RWPE2 (cell line): ENCODE data around the gene TSPAN18.

ENCODE experiments used
- ATAC-seq: fragments of 200-7000 bp; cut with Tn5 transposase; 3 replicates; pipeline ENCODE4 v1.9.1; 2021; ENCODE audit warnings: low read depth
- DNase-seq: peaks from one replicate; pipeline ENCODE4 v3.0.0-alpha.2; 2020; ENCODE audit warnings: low spot score
- H3K27ac ChIP-seq: fragments of 450-650 bp; 2 replicates; pipeline ENCODE4 v1.5.1; 2017; ENCODE audit warnings: mild to moderate bottlenecking; ENCODE audit not compliant: poor library complexity, severe bottlenecking
- H3K27me3 ChIP-seq: fragments of 250-450 bp; sonication (Bioruptor Pico); 2 replicates; pipeline ENCODE4 v1.5.1; 2021; ENCODE audit warnings: mild to moderate bottlenecking, moderate library complexity; ENCODE audit not compliant: insufficient read depth, poor library complexity, severe bottlenecking
- H3K36me3 ChIP-seq: fragments of 250-450 bp; sonication (Bioruptor Pico); 2 replicates; pipeline ENCODE4 v1.5.1; 2020; ENCODE audit warnings: low read depth, mild to moderate bottlenecking, moderate library complexity
- H3K4me1 ChIP-seq: fragments of 250-450 bp; sonication (Bioruptor Pico); 2 replicates; pipeline ENCODE4 v1.5.1; 2021; ENCODE audit warnings: mild to moderate bottlenecking, moderate library complexity; ENCODE audit not compliant: insufficient read depth, poor library complexity, severe bottlenecking
- H3K4me3 ChIP-seq: fragments of 250-450 bp; sonication (Bioruptor Pico); 2 replicates; pipeline ENCODE4 v1.5.1; 2021; ENCODE audit warnings: mild to moderate bottlenecking, moderate library complexity; ENCODE audit not compliant: severe bottlenecking
- H3K9me3 ChIP-seq: fragments of 250-450 bp; sonication (Bioruptor Pico); 2 replicates; pipeline ENCODE4 v1.5.1; 2021; ENCODE audit warnings: mild to moderate bottlenecking, moderate library complexity; ENCODE audit not compliant: severe bottlenecking
- CTCF ChIP-seq: fragments of 450-650 bp; IDR thresholded peaks from one replicate; pipeline ENCODE4 v1.5.1; 2017; ENCODE audit warnings: mild to moderate bottlenecking, moderate library complexity; ENCODE audit not compliant: poor library complexity, severe bottlenecking

The TSPAN18 gene

GRCh38 chr11:44777209-44778194 lies 50.7 kb downstream of the TSPAN18 start:
- no peak for ATAC-seq
- no peak for DNase-seq
- Histone ChIP-seq H3K4me3 (no peak overlapping the region), H3K36me3 (no peaks in the 10 kb centered on the region), H3K4me1 (no peaks in the 10 kb centered on the region), H3K27me3 (no peaks in the 10 kb centered on the region), H3K27ac (no peak overlapping the region), H3K9me3 (no peaks in the 10 kb centered on the region)
- TF ChIP-seq CTCF, result no peak

- H3K27me3 ChIP-seq, result no peaks in the 10 kb centered on the region
- no peaks in the 10 kb centered on the region for H3K4me1 ChIP-seq
- no peaks in the 10 kb centered on the region for H3K9me3 ChIP-seq
- no peaks in the 10 kb centered on the region for H3K36me3 ChIP-seq
- no peak overlapping the region for H3K4me3 ChIP-seq
- ATAC-seq (no peak), DNase-seq (no peak)
- TF ChIP-seq CTCF, result no peak
- no peak overlapping the region for H3K27ac ChIP-seq
These were observed 51.7 kb downstream of the TSPAN18 start for GRCh38 chr11:44778195-44779100.

- Histone ChIP-seq H3K27ac (no peak overlapping the region), H3K36me3 (no peaks in the 10 kb centered on the region), H3K9me3 (no peaks in the 10 kb centered on the region), H3K4me1 (no peaks in the 10 kb centered on the region), H3K27me3 (no peaks in the 10 kb centered on the region), H3K4me3 (no peak overlapping the region)
- TF ChIP-seq CTCF, result no peak
- no peak; the same call in 2 of the 3 replicates for ATAC-seq
- no peak for DNase-seq
These were observed 53.2 kb downstream of the TSPAN18 start for GRCh38 chr11:44779736-44780520.

GRCh38 chr11:44780940-44781631 lies 54.3 kb downstream of the TSPAN18 start:
- Histone ChIP-seq H3K27ac (no peak overlapping the region), H3K4me1 (no peaks in the 10 kb centered on the region), H3K4me3 (no peak overlapping the region), H3K36me3 (no peaks in the 10 kb centered on the region), H3K27me3 (no peaks in the 10 kb centered on the region), H3K9me3 (no peaks in the 10 kb centered on the region)
- TF ChIP-seq CTCF, result no peak
- DNase-seq (no peak), ATAC-seq (no peak)
